Small intestine (tissue), 4 donors: ENCODE data around the gene RCAN1. TPM values are rescaled to one million over a fixed set of nuclear protein-coding genes. Genes with fewer than 3 reads are reported as not detected.

Experiments used
- polyA plus RNA-seq, 4 donors: library from polyadenylated mRNA; stranded (reverse) in 3 of 4; unstranded in 1 of 4; fragments of 200-250 nt in 3 of 4; fragments of 120-200 nt in 1 of 4; gene quantifications; one replicate each; pipeline versions ENCODE4 v1.2.1 to v1.2.3, GENCODE V29; 2013
- donor health status: healthy with polysubstance abuse.
- donor health status: Bipolar disorder and iron deficiency.
- donor health status: healthy.

The RCAN1 gene
- polyA plus RNA-seq, 4 donors = 23.6 to 46.8 (median 35.3) TPM

Other genes starting within 250 kb of the RCAN1 start
- gene SMIM11, start 239.6 kb downstream of the RCAN1 start, polyA plus RNA-seq = 1 to 10 TPM in 2 of 4 donors, not detected in 2; 4.2 to 9.3 TPM
- gene SMIM34, start 191.2 kb downstream of the RCAN1 start, polyA plus RNA-seq = under 1 TPM in 1 of 4 donors, not detected in 3; 0.04 TPM
- gene KCNE1, start 102.9 kb downstream of the RCAN1 start, polyA plus RNA-seq = under 1 TPM in 2 of 4 donors, not detected in 2; 0.37 to 0.38 TPM
- gene CLIC6, start 53.9 kb upstream of the RCAN1 start, polyA plus RNA-seq = 10 to 100 TPM in 1 of 4 donors, 1 to 10 TPM in 1, under 1 TPM in 2; 0.22 to 13.8 (median 2.0) TPM